Measurements from ENCODE around the gene ZNF620.

ZNF620 gene

GRCh38 chr3:40476478-40477470 is 29.1 kb upstream of the ZNF620 start, which contains the start of gene ZNF619:
Gene ZNF619, plus strand, starts transcription at chr3:40477122. Its CDS starts 858 bp downstream, at chr3:40477980.
- Mint-ChIP-seq H3K9me3 (no peaks in the 10 kb centered on the region), H3K4me1 (peaks cover 12% of the 10 kb centered on the region), H3K36me3 (ENCODE audit: low read depth) (peaks cover 2% of the 10 kb centered on the region), H3K27ac (peak within 1 kb of the TSS; percentile 85), H3K27me3 (no peaks in the 10 kb centered on the region), H3K4me3 (peak within 1 kb of the TSS; percentile 84)
- peak; percentile 52 for DNase-seq
- peak; percentile 80 for ATAC-seq

DNA sequence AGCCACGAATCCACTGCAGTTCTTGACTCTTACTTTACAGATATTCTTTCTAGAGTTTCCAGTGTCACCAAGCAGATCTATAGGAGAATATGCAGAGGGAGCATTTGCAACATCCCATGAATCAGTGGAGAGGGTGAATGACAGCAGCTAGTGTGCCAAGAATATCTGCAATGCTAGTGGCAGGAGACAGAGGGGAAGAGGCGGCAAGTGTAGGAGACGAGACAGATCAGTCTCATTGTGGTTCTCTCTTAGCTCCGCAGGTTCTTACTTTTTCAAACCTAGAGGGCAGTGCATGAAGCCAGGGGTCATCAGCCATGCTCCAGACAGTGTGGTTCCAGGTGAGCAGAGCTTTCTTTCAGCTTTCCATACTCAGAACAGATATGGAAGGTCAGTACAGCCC is 28.2 kb upstream of the ZNF620 start:
- Mint-ChIP-seq H3K27ac (peak overlapping the region; percentile 85), H3K4me3 (peak overlapping the region; percentile 84), H3K9me3 (no peaks in the 10 kb centered on the region), H3K4me1 (peaks cover 12% of the 10 kb centered on the region), H3K36me3 (ENCODE audit: low read depth) (peaks cover 8% of the 10 kb centered on the region), H3K27me3 (no peaks in the 10 kb centered on the region)
- DNase-seq (no peak), ATAC-seq (no peak)

GRCh38 chr3:40487172-40487571 is 18.7 kb upstream of the ZNF620 start:
- ATAC-seq (no peak), DNase-seq (no peak)
- no peak overlapping the region for H3K4me3 Mint-ChIP-seq
- H3K9me3 Mint-ChIP-seq, result peaks cover 28% of the 10 kb centered on the region
- peaks cover 50% of the 10 kb centered on the region for H3K36me3 Mint-ChIP-seq (ENCODE audit: low read depth)
- no peak overlapping the region for H3K27ac Mint-ChIP-seq
- H3K4me1 Mint-ChIP-seq, result peaks cover 6% of the 10 kb centered on the region
- no peaks in the 10 kb centered on the region for H3K27me3 Mint-ChIP-seq

DNA sequence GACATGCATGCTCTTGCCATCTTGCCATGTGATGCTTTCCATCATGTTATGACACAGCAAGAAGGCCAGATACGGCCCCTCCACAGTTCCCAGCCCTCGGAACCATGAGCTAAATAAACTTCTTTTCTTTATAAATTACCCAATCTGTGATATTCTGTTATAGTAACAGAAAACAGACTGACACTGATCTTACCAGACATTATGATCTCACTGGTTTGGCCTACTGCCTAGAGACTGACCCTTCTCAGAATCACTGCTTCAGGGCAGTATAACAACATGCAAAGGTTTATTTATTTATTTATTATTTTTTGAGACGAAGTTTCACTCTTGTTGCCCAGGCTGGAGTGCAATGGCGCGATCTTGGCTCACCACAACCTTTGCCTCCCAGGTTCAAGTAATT is 14.9 kb upstream of the ZNF620 start:
- H3K4me1 Mint-ChIP-seq, result no peaks in the 10 kb centered on the region
- H3K36me3 Mint-ChIP-seq (ENCODE audit: low read depth), result peaks cover 35% of the 10 kb centered on the region
- no peak overlapping the region for H3K4me3 Mint-ChIP-seq
- ATAC-seq (no peak), DNase-seq (no peak)
- H3K27me3 Mint-ChIP-seq, result no peaks in the 10 kb centered on the region
- no peak overlapping the region for H3K27ac Mint-ChIP-seq
- peaks cover 28% of the 10 kb centered on the region for H3K9me3 Mint-ChIP-seq

DNA sequence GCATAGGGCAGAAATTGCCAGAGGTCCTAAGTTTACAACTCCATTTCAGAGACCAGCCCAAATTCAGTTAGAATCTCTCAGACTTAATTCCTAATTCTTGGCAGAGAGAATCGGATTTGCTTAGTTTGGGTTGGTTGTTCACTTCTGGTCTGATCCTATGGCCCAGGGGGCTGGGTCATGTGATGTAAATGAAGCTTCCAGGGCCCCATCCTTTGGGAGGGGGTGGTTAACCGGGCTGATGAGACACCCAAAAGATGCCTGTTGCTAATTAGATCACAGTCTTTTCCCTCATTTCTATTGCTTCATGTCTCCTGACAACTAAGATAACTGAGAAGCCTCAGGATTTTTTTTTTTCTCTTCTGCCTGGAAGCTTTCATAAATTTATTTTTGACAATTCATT is 11.1 kb upstream of the ZNF620 start:
- no peak for DNase-seq
- no peak overlapping the region for H3K4me3 Mint-ChIP-seq
- H3K9me3 Mint-ChIP-seq, result peaks cover 5% of the 10 kb centered on the region
- peaks cover 7% of the 10 kb centered on the region for H3K36me3 Mint-ChIP-seq (ENCODE audit: low read depth)
- H3K4me1 Mint-ChIP-seq, result no peaks in the 10 kb centered on the region
- H3K27ac Mint-ChIP-seq, result no peak overlapping the region
- ATAC-seq, result no peak
- no peaks in the 10 kb centered on the region for H3K27me3 Mint-ChIP-seq

DNA sequence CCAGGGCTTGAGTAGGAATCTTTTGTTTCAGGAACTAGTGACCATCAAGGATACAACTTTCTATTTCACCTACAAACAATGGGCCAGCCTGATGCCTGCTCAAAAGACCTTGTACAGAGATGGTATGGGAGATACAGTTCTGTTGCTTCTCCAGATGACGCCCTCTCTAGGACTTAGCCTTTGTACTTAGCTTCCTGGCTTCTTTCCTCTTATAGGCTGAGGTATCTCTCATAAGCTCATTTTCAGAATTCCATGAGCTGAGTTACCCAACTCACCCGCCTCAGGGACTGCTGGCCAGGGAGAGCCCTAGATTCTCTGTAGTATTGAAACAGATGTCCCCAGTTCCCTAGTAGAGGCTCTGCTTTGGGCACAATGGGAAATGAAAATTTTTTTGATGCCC is 8.6 kb upstream of the ZNF620 start:
- ATAC-seq, result no peak

DNA sequence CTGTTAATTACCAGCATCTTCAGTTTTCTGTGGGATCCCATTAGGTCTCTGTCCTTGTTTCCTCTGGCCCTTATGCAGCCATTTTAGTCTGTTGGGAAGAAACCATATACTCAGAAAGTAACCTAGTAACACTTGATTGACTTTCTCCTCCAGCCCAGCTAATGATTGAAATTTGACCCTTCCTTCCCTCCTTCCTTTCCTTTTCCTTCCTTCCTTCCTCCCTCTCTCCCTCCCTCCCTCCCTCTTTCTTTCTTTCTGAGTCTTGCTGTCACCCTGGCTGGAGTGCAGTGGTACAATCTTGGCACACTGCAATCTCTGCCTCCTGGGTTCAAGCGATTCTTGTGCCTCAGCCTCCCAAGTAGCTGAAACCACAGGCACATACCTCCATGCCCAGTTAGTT is 5.9 kb upstream of the ZNF620 start:
- no peak for ATAC-seq
- no peak overlapping the region for H3K27ac Mint-ChIP-seq

More for the DNA sequence above, 8.6 kb upstream of the ZNF620 start:
- H3K4me1 Mint-ChIP-seq, result no peaks in the 10 kb centered on the region
- no peaks in the 10 kb centered on the region for H3K9me3 Mint-ChIP-seq
- H3K36me3 Mint-ChIP-seq (ENCODE audit: low read depth), result no peaks in the 10 kb centered on the region
- no peak overlapping the region for H3K4me3 Mint-ChIP-seq
- no peaks in the 10 kb centered on the region for H3K27me3 Mint-ChIP-seq
- no peak overlapping the region for H3K27ac Mint-ChIP-seq
- no peak for DNase-seq

GRCh38 chr3:40502034-40502433 is 3.8 kb upstream of the ZNF620 start:
- Mint-ChIP-seq H3K4me3 (no peak overlapping the region), H3K9me3 (no peaks in the 10 kb centered on the region), H3K36me3 (ENCODE audit: low read depth) (no peaks in the 10 kb centered on the region), H3K27ac (no peak overlapping the region), H3K4me1 (peaks cover 29% of the 10 kb centered on the region), H3K27me3 (no peaks in the 10 kb centered on the region)
- ATAC-seq (no peak), DNase-seq (no peak)

More for the DNA sequence above, 5.9 kb upstream of the ZNF620 start:
- peaks cover 9% of the 10 kb centered on the region for H3K4me1 Mint-ChIP-seq
- no peak for DNase-seq
- no peaks in the 10 kb centered on the region for H3K36me3 Mint-ChIP-seq (ENCODE audit: low read depth)
- no peak overlapping the region for H3K4me3 Mint-ChIP-seq
- H3K9me3 Mint-ChIP-seq, result no peaks in the 10 kb centered on the region
- no peaks in the 10 kb centered on the region for H3K27me3 Mint-ChIP-seq

GRCh38 chr3:40504636-40505430 is 1.0 kb upstream of the ZNF620 start:
- no peaks in the 10 kb centered on the region for H3K9me3 Mint-ChIP-seq
- H3K36me3 Mint-ChIP-seq (ENCODE audit: low read depth), result peaks cover 3% of the 10 kb centered on the region
- H3K27me3 Mint-ChIP-seq, result no peaks in the 10 kb centered on the region
- peak overlapping the region; percentile 83 for H3K27ac Mint-ChIP-seq
- peaks cover 31% of the 10 kb centered on the region for H3K4me1 Mint-ChIP-seq
- peak; percentile 58 for ATAC-seq
- peak overlapping the region; percentile 84 for H3K4me3 Mint-ChIP-seq
- DNase-seq, result no peak

GRCh38 chr3:40511031-40511718 is 5.3 kb downstream of the ZNF620 start:
- Mint-ChIP-seq H3K4me1 (peaks cover 10% of the 10 kb centered on the region), H3K27ac (no peak overlapping the region), H3K9me3 (no peaks in the 10 kb centered on the region), H3K4me3 (no peak overlapping the region), H3K36me3 (ENCODE audit: low read depth) (peaks cover 34% of the 10 kb centered on the region), H3K27me3 (no peaks in the 10 kb centered on the region)
- DNase-seq, result no peak
- ATAC-seq, result no peak

DNA sequence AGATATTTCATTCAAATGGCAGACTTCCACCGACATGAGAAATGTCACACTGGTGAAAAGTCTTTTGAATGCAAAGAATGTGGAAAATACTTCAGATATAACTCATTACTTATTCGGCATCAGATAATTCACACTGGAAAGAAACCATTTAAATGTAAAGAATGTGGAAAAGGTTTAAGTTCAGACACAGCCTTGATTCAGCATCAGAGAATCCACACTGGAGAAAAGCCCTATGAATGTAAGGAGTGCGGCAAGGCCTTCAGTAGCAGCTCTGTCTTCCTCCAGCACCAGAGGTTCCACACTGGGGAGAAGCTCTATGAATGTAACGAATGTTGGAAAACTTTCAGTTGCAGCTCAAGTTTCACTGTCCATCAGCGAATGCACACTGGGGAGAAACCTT is 10.4 kb downstream of the ZNF620 start:
- H3K36me3 Mint-ChIP-seq (ENCODE audit: low read depth), result peaks cover 30% of the 10 kb centered on the region
- H3K4me1 Mint-ChIP-seq, result no peaks in the 10 kb centered on the region
- no peaks in the 10 kb centered on the region for H3K9me3 Mint-ChIP-seq
- H3K27ac Mint-ChIP-seq, result no peak overlapping the region
- H3K27me3 Mint-ChIP-seq, result no peaks in the 10 kb centered on the region
- ATAC-seq (no peak), DNase-seq (no peak)
- H3K4me3 Mint-ChIP-seq, result no peak overlapping the region

- peaks cover 23% of the 10 kb centered on the region for H3K36me3 Mint-ChIP-seq (ENCODE audit: low read depth)
- no peak overlapping the region for H3K4me3 Mint-ChIP-seq
These were observed 12.2 kb downstream of the ZNF620 start for GRCh38 chr3:40518067-40518466.

GRCh38 chr3:40518848-40519247 is 13.0 kb downstream of the ZNF620 start:
- no peaks in the 10 kb centered on the region for H3K9me3 Mint-ChIP-seq
- H3K27me3 Mint-ChIP-seq, result no peaks in the 10 kb centered on the region
- no peak for DNase-seq
- H3K27ac Mint-ChIP-seq, result no peak overlapping the region
- no peaks in the 10 kb centered on the region for H3K4me1 Mint-ChIP-seq
- no peak overlapping the region for H3K4me3 Mint-ChIP-seq
- peaks cover 23% of the 10 kb centered on the region for H3K36me3 Mint-ChIP-seq (ENCODE audit: low read depth)
- no peak for ATAC-seq

More at GRCh38 chr3:40518067-40518466, 12.2 kb downstream of the ZNF620 start:
- Mint-ChIP-seq H3K4me1 (no peaks in the 10 kb centered on the region), H3K27ac (no peak overlapping the region), H3K27me3 (no peaks in the 10 kb centered on the region), H3K9me3 (no peaks in the 10 kb centered on the region)
- no peak for ATAC-seq
- DNase-seq, result no peak

GRCh38 chr3:40521254-40521653 is 15.4 kb downstream of the ZNF620 start:
- Mint-ChIP-seq H3K4me1 (peaks cover 13% of the 10 kb centered on the region), H3K4me3 (no peak overlapping the region), H3K27me3 (no peaks in the 10 kb centered on the region), H3K36me3 (ENCODE audit: low read depth) (peaks cover 7% of the 10 kb centered on the region), H3K9me3 (no peaks in the 10 kb centered on the region), H3K27ac (no peak overlapping the region)
- DNase-seq (no peak), ATAC-seq (no peak)

Measured in activated naive CD8-positive, alpha-beta T cell treated with anti-CD3 and anti-CD28 coated beads, Interleukin-2, amount 50 U/mL, for 24 hours (primary cell).